Epithelial cell of proximal tubule (primary cell): ENCODE measurements around the gene GALNT9. TPM values are rescaled to one million over a fixed set of nuclear protein-coding genes. Genes with fewer than 3 reads are reported as not detected.

Source experiments
- DNase-seq: peaks from one replicate; pipeline ENCODE4 v3.0.0-alpha.2; 2011; ENCODE audit warnings: low read depth
- H3K4me3 ChIP-seq: 2 replicates; pipeline ENCODE4 v1.5.1; 2011; ENCODE audit warnings: low read depth, mild to moderate bottlenecking, low read length
- total RNA-seq: library from RNA; depleted of rRNA; stranded (reverse); fragments of >200 nt; gene quantifications from 2 replicates; pipeline ENCODE4 v1.2.3, GENCODE V29; 2015
- TF ChIP-seq, protein P1 (sequence below): conservative IDR thresholded peaks from 2 replicates; pipeline ENCODE4 v1.5.1; 2012; ENCODE audit warnings: low read depth, mild to moderate bottlenecking, low read length

The GALNT9 gene
- total RNA-seq, 1 donor from 2014 or later = not detected

GRCh38 chr12:132260721-132261120, 68.7 kb downstream of the GALNT9 start:
- no peak for DNase-seq
- TF ChIP-seq, protein P1, sequence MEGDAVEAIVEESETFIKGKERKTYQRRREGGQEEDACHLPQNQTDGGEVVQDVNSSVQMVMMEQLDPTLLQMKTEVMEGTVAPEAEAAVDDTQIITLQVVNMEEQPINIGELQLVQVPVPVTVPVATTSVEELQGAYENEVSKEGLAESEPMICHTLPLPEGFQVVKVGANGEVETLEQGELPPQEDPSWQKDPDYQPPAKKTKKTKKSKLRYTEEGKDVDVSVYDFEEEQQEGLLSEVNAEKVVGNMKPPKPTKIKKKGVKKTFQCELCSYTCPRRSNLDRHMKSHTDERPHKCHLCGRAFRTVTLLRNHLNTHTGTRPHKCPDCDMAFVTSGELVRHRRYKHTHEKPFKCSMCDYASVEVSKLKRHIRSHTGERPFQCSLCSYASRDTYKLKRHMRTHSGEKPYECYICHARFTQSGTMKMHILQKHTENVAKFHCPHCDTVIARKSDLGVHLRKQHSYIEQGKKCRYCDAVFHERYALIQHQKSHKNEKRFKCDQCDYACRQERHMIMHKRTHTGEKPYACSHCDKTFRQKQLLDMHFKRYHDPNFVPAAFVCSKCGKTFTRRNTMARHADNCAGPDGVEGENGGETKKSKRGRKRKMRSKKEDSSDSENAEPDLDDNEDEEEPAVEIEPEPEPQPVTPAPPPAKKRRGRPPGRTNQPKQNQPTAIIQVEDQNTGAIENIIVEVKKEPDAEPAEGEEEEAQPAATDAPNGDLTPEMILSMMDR = no peak
- H3K4me3 ChIP-seq = no peak overlapping the region

GRCh38 chr12:132259872-132260695, 69.3 kb downstream of the GALNT9 start:
- no peak for DNase-seq
- H3K4me3 ChIP-seq = no peak overlapping the region
- TF ChIP-seq, protein P1 = no peak

- H3K4me3 ChIP-seq = no peak overlapping the region
- no peak for DNase-seq
- TF ChIP-seq, protein P1 = no peak
These were observed 70.0 kb downstream of the GALNT9 start for GRCh38 chr12:132259364-132259871.

GRCh38 chr12:132258543-132258942, 70.8 kb downstream of the GALNT9 start:
- DNase-seq = no peak
- no peak overlapping the region for H3K4me3 ChIP-seq
- TF ChIP-seq, protein P1 = no peak

GRCh38 chr12:132257955-132258490, 71.4 kb downstream of the GALNT9 start:
- DNase-seq = no peak
- H3K4me3 ChIP-seq = no peak overlapping the region
- TF ChIP-seq, protein P1 = no peak

- no peak for DNase-seq
- TF ChIP-seq, protein P1 = no peak
- no peak overlapping the region for H3K4me3 ChIP-seq
These were observed 72.0 kb downstream of the GALNT9 start for GRCh38 chr12:132257206-132257954.
